HPDE6-E6E7 (cell line): ENCODE results near the gene RPH3AL.

Source experiments
- DNase-seq: peaks from one replicate; pipeline ENCODE4 v3.0.0; 2011; ENCODE audit warnings: missing footprints; ENCODE audit errors: extremely low spot score

The RPH3AL gene

GRCh38 chr17:353213-353837 lies 718 bp upstream of the RPH3AL start:
- no peak for DNase-seq

GRCh38 chr17:351875-352420 lies 659 bp downstream of the RPH3AL start:
- DNase-seq = no peak

GRCh38 chr17:351449-351738 lies 1.2 kb downstream of the RPH3AL start:
- peak; percentile 56 for DNase-seq

GRCh38 chr17:350706-351448 lies 1.7 kb downstream of the RPH3AL start:
- DNase-seq = peak; percentile 39

- no peak for DNase-seq
These were observed 2.9 kb downstream of the RPH3AL start for GRCh38 chr17:349666-350065.

DNA sequence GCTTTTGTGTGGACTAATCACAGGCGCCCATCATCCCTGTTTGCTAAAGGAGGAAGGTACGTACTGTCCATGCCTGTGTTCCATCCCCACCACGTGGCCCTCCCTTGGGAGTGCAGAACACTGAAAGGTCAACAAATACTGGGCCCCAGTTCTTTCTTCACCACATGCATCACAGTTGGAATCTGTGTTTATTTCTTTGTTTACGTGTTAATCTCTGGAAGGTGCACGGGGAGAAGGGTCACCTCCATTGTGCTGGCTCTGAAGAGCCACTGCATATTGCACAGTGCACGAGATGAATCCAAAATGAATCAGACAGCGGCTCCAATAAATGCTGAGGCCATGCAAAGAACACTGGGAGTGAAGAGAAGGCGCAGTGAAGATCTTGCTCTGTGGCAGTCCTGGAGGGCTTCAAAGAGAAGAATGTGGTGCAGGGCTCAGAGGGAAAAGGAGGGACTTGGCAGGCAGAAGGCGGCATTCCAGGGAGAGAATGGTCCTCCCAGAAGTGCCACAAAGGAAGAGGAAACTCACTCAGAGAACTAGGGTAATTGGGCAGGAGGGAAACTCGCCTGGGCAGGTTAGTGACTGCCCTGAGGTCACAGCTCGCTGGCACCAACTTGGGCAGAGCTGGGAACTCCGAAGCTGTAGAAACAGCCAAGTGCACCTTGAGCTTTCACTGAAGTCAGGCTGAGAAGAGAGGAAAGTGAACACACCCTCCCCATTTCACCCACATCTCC lies 3.7 kb downstream of the RPH3AL start:
- DNase-seq = peak; percentile 52

- DNase-seq = no peak
These were observed 4.6 kb downstream of the RPH3AL start for GRCh38 chr17:348012-348411.

DNA sequence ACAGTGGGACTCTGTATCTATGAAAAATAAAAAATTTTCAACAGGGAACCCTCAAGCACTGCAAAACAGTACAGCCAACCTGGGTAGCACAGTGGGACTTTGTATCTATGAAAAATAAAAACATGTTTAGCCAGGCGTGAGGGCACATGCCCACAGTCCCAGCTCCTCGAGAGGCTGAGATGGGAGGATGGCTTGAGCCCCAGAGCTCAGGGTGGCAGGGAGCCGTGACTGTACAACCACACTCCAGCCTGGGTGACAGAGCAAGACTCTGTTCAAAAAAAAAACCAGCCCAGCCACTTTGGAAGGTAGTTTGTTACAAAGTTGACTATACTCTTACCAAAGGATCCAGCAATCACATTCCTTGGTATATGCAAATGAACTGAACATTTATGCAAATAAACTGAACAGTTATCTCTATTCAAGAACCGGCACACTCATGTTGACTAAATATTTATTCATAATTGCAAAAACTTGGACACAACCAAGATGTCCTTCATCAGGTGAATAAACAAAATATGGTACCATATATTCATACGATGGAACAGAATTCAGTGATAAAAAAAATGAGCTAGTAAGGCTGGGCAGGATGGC lies 5.2 kb downstream of the RPH3AL start:
- DNase-seq = no peak

DNA sequence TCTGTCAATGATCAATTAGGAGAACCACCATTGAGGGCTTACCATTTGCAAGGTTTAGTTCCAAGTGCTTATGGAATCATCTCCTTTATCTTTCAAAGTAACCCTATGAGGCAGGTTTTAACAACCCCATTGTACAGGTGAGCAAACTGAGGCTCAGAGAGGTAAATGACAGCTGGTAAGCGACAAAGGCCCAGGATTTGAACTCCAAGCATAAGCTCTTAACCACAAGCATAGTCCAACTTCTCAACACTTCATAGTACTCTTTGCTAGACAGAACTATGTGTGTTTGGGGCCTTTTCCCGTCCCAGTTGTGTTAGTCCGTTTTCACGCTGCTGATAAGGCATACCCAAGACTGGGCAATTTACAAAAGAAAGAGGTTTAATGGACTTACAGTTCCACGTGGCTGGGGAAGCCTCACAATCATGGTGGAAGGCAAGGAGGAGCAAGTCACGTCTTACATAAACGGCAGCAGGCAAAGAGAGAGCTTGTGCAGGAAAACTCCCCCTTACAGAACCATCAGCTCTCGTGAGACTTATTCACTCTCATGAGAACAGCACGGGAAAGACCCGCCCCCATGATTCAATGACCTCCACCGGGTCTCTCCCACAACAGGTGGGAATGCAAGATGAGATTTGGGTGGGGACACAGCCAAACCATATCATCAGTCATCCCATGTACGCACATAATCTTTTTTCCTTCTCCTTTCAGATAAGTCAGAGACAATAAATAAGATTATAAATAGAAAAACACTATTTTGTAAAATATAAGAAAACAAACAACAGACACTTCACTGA lies 6.4 kb downstream of the RPH3AL start:
- no peak for DNase-seq

DNA sequence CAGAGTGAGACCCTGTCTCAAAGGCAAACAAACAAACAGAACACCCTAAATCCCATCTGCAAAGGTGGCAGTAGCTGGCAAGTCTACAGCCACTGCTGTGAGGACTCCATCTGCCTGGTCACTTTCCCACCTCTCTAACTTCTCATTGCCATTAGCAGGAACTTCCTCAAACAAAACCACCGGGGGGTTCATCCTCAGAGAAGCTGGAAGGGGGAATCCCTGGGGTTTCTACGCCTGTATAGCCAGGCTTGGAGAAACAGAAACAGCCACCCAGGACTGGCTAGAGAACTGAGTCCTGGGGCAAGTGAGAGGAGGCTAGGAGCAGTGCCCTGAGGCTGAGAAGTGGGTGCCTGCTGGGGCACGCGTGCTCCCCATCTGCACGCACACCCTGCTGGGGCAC lies 7.3 kb downstream of the RPH3AL start:
- no peak for DNase-seq

DNA sequence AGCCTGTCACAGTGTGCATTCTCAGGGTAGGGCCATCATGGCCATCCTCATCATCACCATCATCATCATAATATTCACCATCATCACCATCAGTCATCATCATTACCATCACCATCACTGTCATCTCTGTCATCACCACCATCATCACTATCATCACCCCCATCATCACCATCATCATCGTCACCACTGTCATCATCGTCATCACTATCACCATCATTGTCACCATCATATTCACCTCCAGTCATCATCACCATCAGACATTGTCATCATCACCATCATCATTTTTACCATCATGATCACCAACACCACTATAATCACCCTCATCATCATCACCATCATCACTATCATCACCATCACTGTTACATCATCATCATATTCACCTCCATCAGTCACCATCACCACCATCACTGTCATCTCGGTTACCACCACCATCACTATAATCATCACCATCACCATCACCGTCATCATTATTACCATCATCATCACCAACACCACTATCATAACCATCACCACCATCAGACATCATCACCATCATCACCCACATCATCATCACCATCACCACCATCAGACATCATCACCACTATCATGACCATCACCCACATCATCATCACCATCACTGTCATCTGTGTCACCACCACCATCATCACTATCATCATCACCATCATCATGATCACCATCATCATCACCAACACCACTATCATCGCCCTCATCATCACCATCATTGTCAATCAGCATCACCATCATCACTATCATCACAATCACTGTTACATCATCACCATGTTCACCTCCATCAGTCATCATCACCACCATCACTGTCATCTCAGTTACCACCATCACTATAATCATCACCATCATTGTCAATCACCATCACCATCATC lies 8.5 kb downstream of the RPH3AL start:
- DNase-seq = no peak

DNA sequence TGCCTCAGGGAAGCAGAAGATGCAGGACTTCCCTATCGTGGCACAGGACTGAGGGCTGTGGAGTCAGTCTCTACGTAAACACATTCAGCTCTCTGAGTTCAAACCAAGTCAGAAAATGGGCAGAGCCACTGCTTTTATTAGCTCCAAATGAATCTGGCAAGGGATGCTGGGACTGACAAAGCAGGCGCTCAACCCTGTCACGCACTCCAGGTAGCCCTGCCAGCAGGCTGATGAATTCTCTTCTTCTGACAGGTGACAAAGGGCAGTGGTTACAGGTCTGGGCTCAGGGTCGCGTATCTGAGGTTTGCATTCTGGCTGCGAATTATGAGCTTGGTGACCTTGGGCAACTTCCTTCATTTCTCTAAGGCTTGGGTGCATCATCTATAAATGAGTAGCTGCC lies 9.4 kb downstream of the RPH3AL start:
- DNase-seq = no peak

DNA sequence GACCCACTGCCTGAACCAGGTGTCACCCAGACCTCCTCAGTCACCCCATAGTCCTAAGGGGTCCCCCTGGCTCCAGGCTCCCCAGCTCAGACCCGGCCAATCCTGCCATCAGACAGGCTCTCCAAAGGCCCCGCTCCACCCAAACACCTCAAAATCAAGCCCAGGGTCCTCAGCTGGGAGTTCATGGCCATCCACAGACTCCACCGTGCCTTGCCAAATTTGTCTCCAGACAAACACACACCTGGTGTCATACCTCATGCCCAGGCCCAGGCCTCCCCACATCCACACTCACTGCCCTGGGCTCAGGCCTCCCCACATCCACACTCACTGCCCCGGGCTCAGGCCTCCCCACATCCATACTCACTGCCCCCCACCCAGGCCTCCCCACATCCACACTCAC lies 12.5 kb downstream of the RPH3AL start:
- no peak for DNase-seq

DNA sequence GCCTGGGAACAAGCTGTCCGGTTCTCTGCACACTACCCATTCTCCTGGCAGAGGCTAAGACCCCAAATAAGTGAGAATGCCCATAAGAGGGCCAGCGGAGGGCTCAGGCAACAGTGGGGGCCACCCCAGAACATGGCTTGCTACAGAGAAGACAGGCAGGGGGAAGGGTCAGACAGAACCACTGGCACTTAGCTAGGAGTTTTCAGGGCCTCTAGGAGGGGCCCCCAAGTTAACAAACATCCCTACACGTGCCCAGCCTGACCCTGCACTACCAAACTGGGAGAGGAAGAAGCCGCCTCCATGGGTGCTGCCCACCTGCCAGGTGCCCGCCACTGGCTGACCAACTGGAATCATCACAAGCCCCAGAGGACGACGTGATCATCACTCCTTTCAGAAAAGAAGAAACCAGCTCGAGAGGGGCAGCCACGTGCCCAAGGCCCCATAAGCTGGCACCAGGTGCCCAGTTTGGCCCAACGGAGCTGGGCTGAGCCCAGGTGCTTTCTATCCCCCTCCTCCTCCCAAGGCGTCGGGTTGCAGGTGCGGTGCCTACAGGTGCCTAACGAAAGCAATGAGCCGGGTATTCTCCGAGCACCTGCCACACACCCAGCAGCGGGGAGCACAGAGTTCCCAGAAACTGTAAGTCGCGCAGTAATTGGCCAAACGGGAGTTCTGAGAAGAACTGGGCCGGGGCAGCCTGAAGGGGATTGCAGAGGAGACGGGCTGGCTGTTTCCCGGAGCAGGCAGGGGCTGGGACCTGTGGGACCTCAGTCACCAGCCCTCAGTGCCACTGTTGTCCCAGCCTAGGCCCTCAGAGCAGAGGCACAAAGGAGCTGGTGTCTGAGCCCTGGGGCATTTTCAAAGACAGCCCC lies 13.2 kb downstream of the RPH3AL start:
- no peak for DNase-seq

DNA sequence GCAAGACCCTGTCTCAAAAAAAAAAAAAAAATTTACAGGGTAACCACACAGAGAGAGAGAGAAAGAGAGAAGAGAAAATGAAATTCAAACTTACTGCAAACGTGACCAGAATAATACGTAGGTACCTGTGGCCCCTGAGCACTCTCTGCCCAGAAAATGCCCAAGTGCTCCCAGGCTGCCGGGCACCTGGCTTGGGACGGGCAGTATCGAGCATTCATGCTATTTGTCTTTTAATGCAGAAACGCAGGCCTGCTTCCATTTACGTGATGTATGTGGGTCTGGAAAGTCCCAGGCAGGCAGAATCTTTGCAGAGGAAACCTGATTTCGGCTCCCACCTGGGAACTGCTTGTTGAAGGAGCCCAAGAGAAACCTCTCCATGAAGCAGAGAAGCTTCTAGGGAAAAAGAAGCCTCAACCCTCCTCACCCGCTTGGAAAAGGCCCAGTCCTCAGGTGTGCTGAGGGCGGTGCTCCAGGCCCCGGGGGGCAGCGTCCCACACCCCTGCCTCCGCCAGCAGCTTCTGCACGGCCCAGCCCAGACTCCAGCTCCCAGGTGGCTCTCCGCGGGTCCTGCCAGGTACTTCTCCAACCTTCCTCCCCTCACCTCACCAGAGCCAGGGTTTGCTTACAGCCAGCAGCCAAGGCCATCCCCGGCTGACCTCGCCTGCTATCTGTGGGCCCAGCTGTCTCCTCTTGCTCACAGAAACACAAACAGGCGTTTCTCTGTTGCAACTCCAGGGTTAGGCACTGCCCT lies 14.0 kb downstream of the RPH3AL start:
- no peak for DNase-seq

DNA sequence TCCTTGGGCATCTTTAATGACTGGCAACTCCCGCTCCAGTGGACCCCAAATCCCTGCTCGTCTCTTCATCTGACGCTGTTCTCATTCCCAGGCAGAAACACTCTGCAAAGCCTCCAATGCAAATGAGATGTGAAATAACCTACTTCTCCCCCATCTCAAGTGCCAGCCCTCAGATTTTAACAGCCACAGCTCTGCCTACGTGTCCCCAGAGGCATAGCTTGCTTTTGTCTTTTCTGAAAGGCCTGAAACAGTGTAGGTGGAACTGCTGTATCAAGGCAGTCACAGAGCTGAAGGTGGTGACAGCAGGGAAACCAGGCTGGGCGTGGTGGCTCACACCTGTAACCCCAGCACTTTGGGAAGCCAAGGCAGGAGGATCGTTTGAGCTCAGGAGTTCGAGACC lies 14.7 kb downstream of the RPH3AL start:
- no peak for DNase-seq

DNA sequence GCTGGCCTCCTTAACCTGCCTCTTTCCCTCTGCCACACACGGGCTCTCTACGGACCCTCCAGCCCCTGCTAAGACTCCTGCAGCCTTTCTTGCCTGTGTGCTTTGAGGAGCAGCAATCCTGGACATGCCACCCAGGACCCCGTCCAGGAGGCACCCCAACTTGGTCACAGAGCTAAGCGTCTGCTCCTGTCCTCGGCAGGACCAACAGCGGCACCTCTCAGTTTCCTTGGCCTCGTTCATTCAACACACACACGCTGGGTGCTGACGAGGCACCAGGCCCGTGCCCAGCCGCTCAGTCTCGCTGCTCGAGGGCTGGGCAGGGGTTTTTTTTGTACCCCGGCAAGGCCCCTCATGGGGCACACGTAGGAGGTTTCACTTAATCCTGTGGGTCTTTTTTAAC lies 15.2 kb downstream of the RPH3AL start:
- no peak for DNase-seq

- DNase-seq = no peak
These were observed 15.6 kb downstream of the RPH3AL start for GRCh38 chr17:337022-337420.
